Activated CD4-positive, alpha-beta T cell treated with anti-CD3 and anti-CD28 coated beads, Interleukin-2, Interleukin-4, amounts not matched to agents 100 ng/mL and 50 ng/mL, durations not matched to agents 16 hours and 8 hours (primary cell): ENCODE measurements around the gene PARP6.

Experiments used
- DNase-seq: peaks from one replicate; pipeline ENCODE4 v3.0.0-alpha.2; 2020; ENCODE audit warnings: low spot score

Gene PARP6

DNA sequence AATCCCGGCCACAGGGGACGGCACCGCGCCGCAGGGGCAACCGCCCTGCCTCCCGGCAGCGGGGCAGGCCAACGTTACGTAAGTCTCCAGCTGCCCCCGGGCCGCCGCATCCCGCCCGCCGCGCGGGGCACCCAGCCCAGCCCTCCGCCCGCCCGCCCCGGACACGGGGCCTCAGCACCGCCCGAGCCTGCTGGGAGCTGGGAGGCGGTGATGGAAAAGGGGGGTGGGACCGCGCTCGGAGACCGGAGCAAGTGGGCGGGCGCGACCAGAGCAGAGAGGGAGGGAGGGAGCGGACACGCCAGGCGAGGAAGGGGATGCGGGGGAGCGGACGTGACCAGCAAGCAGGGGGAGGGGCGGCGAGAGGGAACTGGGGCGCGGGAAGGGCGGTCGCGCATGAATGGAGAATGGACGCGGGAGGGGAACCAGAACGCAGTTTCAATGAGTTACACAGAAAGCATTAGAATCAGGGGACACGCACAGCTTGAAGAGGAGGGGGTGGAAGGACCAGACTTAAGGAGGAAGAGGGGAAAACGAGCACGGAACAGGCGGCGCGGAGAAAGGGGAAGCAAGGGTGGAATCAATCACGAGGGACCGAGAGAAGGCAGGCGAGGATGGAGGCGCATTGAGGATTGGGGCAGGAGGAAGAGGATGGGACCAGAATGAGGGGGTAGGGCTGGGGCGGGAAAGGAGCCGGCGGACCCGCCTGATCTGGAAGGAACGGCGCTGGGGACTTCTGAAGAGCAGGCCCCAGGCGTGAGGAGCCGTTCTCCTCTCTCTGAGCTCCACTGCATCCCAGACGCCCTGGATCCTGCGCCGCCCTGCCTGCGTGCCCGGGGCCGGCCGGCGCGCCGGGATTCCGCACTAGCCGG lies 41.9 kb downstream of the PARP6 start:
- peak; percentile 90 for DNase-seq

DNA sequence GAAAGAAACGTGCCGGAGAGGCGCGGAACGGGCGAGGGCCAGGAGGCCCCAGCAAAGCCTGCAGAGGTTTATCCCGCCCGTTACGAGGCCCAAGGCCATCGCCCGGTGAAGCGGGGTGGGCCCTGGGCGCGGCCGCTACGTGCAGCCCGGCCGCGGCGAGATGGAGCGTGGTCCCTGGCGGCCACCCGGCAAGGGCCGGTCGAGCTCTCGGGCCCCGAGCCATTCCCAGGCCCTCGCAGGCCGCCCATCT lies 42.5 kb downstream of the PARP6 start:
- no peak for DNase-seq

DNA sequence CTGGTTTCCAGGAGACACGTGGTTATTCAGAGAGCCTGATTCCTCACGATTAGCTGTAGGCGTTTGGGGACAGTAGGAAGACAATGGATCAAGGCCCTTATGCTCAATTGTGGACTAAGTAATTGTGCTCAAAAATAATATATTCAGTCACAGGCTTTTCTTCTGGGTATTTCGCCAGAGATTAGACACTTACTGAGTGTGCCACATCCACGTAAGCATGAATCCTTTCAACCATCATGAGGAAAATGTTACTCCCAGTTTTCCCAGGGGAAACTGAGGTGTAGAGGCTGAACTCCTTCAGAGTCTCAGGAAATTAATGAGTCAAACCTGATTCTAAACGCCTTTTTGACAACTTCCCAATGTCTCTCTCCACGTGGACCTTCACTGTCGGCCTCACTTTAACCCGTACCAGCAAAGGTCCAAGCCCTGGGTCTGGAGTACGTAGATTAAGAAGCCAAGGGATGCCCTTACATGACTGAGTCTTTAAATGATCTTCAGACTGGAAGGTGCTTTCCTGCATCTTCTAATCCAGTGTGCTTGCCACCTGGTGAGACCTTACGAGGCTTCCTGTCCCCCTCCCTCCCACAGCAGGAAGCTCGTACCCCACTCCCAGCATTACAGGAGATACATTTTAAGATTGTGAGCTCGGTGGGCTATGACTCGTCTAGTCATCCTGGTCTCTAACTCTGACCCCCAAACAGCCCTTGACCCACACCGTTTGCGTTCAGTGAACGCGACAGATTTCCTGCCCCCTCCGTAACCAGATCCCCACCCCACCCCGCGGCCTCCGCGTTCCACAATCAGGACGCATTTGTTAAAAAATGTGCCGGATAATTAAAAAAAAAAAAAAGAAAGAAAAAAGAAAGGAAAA lies 43.0 kb downstream of the PARP6 start:
- DNase-seq: peak; percentile 53

DNA sequence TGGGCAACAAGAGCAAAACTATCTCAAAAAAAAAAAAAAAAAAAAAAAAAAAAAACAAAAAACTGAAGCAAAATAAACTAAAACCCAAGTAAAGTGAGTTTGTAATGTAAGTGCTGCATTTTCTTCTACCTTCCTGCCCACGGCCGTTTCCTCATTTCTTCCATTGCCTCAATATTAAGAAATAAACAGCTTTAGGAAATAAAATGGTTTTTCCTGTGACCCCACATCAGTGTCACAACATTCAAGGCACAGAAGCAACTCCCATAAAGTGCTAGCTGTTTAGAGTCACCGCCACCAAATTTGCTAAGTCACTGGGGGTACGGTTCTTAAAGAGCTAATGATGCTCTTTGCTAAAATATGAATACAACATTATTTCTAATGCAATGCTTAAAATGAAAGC lies 44.6 kb downstream of the PARP6 start:
- DNase-seq: peak; percentile 35

DNA sequence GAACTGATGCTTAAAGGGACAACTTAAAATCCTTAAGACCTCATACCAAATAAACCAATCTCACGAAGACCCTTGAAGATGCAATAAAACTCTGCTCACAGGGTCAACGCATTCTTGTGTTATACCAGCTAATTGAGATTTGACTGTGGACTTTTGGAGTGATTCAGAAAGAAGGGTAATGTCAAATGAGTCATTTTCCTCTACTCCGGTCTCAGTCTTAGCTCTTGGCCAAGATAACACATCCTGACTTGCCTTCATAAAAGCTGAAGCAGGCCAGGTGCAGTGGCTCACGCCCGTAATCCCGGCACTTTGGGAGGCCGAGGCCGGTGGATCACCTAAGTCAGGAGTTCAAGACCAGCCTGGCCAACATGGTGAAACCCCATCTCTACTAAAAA lies 45.2 kb downstream of the PARP6 start:
- DNase-seq: peak; percentile 89

- no peak for DNase-seq
Measured at GRCh38 chr15:72223278-72223677, 49.1 kb downstream of the PARP6 start.

DNA sequence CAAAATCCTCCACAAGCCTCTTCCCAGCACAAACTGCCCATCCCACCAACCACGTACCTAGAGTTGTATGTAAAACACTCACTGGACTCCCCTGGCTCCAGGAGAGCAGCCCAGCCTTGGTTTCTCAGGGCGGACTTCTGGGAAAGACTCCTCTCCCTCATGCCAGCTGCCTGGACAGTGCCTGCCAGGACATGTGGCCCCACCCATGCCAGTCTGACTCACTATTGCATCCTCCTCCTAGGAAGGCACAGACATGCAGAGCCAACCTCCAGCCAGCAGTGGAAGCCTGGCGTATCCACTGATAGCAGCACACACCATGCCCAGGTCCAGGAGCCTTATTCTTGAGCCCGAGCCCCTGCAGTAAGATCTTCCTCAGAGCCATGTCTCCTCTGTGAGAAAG lies 50.0 kb downstream of the PARP6 start:
- DNase-seq: no peak

DNA sequence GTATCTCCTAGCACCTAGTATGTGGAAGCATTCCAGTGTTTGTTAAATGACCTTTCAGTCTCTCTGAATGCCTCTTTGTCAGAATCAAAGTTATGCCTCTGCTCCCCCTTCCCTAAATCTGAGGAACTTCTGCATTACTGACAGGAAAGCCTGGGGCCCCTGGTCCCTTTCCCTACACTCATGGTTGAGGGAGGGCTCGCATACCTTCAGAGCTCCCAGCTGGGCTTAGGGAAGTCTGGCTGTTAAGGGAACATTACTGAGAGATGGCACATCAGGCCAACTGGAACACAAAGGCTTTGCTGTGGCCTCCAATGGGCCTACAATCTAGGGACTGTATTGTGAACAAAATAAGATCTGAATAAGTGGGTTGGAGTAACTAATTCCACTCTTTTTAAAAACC lies 51.7 kb downstream of the PARP6 start:
- DNase-seq: no peak

GRCh38 chr15:72217216-72217615 lies 55.1 kb downstream of the PARP6 start:
- no peak for DNase-seq

DNA sequence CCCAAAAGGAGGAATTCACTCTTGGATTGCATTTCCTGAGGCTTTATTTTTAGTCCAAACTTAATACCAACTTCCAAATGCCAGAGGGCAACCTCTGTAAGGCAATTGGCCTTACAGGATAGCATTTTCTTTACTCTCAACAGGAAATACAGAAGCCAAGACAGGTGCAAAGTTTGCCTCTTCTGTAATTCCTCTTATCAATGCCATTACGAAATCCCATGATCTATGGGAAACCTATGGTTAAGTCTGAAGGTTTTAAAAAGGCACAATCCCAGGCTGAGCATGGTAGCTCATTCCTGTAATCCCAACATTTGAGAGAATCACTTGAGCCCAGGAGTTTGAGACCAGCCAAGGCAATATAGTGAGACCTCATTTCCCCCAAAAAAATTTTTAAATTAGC lies 56.3 kb downstream of the PARP6 start:
- DNase-seq: no peak

GRCh38 chr15:72207558-72208085 lies 64.7 kb downstream of the PARP6 start:
- no peak for DNase-seq

GRCh38 chr15:72206677-72207000 lies 65.7 kb downstream of the PARP6 start:
- DNase-seq: no peak

- DNase-seq: no peak
Measured at GRCh38 chr15:72205896-72206676, 66.3 kb downstream of the PARP6 start.

DNA sequence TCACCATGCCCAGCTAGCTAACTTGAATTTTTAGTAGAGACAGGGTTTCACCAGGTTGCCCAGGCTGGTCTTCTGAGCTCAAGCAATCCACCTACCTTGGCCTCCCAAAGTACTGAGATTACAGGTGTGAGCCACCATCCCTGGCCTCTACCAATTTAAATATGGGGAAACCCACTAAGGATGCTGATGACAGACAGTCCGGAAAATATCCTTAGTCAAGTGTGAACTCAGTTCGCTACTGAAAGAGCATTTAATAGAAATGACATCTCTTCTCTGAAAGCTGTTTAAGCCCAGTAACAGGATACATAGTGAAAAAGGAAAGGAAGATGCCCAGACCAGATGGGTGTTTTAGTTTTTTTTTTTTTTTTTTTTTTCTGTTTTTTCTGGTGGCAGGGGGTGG lies 67.1 kb downstream of the PARP6 start:
- DNase-seq: no peak

GRCh38 chr15:72203507-72203837 lies 68.9 kb downstream of the PARP6 start:
- DNase-seq: no peak

DNA sequence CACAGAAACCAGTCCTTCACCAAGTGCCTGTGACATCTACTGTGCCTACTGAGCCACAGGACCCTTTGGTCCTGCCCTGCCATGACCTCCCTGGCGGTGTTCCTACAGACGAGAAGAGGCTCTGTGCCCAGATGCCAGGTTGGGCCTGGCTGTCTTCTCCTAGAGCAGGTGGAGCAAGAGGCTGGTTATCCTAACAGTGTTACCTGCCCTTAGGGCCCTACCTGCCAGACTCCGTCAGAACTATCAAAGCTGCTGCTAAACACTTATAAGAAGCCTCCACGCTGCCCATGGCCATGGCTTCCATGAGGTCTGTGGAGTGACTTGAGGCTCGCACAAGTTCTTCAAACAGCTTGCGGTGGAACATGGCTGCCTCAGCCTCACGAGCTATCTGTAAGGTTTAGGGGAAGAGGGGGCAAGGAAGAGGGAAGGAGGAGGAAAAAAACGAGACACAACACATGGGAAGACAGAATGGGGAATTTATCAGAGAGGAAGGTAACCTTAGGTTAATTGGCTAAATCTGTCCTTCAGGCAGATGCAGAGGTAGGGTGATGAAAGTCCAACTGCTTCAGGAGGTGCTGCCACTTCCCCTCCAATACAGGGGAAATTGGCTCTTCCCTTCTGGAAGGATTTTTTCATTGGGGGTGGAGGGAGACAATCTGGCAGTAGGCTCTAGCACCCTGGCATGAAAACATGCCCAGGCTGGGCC lies 69.4 kb downstream of the PARP6 start:
- no peak for DNase-seq

- DNase-seq: no peak
Measured at GRCh38 chr15:72202302-72202701, 70.1 kb downstream of the PARP6 start.

DNA sequence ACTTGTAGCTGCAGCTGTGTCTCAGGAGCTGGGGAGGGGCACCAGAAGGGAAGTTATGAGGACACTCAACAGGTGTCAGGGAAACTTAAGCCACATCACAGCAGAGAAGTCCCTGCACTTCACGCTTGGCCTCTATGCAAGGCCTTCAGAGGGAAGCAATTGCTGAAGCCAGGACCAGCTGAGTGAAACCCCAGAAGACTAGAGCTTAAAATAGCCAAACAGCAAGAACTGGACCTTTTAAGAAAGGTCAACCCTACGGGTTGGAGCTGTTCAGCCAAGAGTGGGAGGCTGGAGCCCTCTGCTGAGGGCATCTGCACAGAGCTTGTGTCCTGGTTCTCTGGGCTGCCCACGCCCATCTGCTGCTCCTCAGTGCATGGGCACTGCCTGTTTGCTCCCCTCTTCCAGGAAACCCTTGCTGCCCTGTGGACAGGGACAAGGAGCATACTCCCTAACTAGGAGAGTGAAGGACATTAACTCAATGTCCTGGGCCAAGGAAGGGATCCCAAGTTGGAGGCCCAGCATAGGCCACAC lies 70.9 kb downstream of the PARP6 start:
- DNase-seq: no peak

GRCh38 chr15:72200395-72201237 lies 71.7 kb downstream of the PARP6 start:
- DNase-seq: no peak

GRCh38 chr15:72199721-72200212 lies 72.6 kb downstream of the PARP6 start:
- peak; percentile 77 for DNase-seq

- DNase-seq: no peak
Measured at GRCh38 chr15:72199205-72199515, 73.2 kb downstream of the PARP6 start.
